NCI-H1105 (cell line): ENCODE data around the gene RNF19B.

Experiments
- DNase-seq: peaks from one replicate; lab custom pipeline; 2025; lab: John Stamatoyannopoulos, UW

RNF19B gene

DNA sequence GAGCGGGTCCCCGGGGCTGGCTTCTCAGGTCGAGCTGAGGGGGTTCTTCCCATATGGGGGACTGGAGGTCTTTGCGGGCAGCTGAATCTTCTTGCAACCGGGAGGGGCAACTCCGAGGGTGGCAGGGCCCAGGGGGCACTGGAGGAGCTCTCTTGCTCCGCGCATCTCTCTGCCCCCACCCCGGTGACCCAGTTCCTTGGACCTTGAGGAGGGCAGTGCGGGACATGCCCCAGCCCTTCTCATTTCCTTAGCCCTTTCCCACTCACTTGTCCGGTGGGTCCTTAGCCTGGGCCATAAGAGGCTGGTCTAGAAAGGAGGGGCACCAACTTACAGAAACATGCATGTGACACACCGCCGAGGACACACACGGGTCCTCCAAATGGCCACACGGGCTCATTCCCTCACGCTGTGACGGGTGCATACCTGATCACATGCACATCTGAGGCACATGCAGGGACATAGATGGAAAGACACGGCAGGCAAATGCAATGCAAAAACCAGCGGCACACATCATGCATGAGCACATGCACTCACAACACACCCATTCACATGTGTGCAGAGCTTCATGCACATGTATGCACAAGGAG, 77.7 kb downstream of the RNF19B start:
- no peak for DNase-seq
